Bronchial epithelial cell (primary cell): ENCODE measurements around the gene WASF3. TPM values are rescaled to one million over a fixed set of nuclear protein-coding genes. Genes with fewer than 3 reads are reported as not detected.

Experiments
- DNase-seq: peaks from one replicate; pipeline ENCODE4 v3.0.0-alpha.2; 2010; ENCODE audit warnings: low read depth
- FAIRE-seq: peaks from 2 replicates; lab custom pipeline; 2011; peaks lifted over from hg19 to GRCh38; lab: Jason Lieb, UNC
- H3K27me3 ChIP-seq: 2 replicates; pipeline ENCODE4 v1.5.1; 2011; ENCODE audit warnings: low read length; ENCODE audit not compliant: control insufficient read depth, insufficient read depth
- H3K36me3 ChIP-seq: 2 replicates; pipeline ENCODE4 v1.5.1; 2011; ENCODE audit warnings: low read length; ENCODE audit not compliant: control insufficient read depth, insufficient read depth
- H3K4me3 ChIP-seq: 2 replicates; pipeline ENCODE4 v1.5.1; 2011; ENCODE audit warnings: mild to moderate bottlenecking, low read depth, low read length, control low read depth
- total RNA-seq: library from RNA; depleted of rRNA; stranded (reverse); fragments of >200 nt; gene quantifications from 2 replicates; pipeline ENCODE4 v1.2.1, GENCODE V29; 2014
- TF ChIP-seq, protein P1 (sequence below): IDR thresholded peaks from 2 replicates; pipeline ENCODE4 v1.5.1; 2011; ENCODE audit warnings: mild to moderate bottlenecking, moderate library complexity, low read length, control low read depth, inconsistent platforms; ENCODE audit not compliant: insufficient read depth, severe bottlenecking

The WASF3 gene
- total RNA-seq, 1 donor from 2014 or later = 4.5 TPM

DNA sequence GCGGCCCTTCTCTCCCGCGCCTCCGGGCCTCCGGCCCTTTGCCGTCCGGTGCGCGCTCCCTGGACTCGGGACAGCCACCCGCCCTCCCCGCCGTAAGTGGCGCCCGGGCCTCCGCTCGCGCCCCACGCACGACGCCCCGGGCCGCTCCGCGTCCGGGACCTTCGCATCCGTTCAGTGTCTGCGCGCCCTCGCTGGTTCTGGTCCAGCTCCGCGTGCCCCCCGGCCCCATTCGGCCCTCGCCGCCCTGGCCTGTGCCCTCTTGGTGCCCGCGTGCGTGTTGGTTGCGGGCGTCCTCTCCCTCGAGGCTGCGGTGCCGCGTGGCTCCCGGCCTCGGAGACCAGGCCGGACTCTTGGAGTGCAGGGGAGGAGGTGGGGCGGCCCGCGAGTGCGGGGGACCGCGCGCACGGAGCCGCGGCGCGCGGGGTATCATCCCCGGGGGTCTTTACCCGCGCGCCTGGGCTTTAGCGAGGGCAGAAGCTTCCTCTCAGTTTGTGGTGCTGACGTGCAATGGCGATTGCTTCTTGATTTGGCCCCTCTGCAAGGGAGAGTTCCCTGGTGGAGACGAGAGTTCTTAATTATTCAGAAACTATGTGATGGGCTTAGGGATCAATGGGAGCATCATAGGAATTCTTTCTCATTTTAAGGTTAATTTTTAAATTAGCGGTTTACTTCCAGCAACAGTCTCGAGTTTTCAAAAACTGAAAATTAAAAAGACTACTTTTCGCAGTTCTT, 757 bp downstream of the WASF3 start:
- no peak for FAIRE-seq
- TF ChIP-seq, protein P1, sequence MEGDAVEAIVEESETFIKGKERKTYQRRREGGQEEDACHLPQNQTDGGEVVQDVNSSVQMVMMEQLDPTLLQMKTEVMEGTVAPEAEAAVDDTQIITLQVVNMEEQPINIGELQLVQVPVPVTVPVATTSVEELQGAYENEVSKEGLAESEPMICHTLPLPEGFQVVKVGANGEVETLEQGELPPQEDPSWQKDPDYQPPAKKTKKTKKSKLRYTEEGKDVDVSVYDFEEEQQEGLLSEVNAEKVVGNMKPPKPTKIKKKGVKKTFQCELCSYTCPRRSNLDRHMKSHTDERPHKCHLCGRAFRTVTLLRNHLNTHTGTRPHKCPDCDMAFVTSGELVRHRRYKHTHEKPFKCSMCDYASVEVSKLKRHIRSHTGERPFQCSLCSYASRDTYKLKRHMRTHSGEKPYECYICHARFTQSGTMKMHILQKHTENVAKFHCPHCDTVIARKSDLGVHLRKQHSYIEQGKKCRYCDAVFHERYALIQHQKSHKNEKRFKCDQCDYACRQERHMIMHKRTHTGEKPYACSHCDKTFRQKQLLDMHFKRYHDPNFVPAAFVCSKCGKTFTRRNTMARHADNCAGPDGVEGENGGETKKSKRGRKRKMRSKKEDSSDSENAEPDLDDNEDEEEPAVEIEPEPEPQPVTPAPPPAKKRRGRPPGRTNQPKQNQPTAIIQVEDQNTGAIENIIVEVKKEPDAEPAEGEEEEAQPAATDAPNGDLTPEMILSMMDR = no peak
- no peak for DNase-seq
- Histone ChIP-seq H3K36me3 (no peaks in the 10 kb centered on the region), H3K27me3 (no peaks in the 10 kb centered on the region), H3K4me3 (peak overlapping the region; percentile 70)

DNA sequence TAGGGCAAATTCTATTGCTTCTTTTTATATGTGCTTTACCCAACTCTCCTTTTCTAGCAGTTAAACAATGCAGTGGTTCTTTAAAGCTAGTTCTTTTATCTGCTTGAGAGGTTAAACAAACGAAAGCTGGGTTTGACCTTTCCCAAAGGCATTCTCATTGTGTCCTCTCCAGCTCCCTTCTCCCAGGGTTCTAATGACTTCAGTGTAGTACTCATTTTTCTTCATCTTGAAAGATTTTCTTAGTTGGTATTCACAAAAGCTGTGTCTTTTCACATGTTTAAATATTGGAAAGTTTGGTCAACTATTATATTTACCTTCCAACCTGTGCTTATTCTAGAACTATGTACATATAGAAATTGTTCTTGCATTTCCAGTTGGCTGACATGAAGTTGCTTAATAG, 1.5 kb downstream of the WASF3 start:
- Histone ChIP-seq H3K4me3 (no peak overlapping the region), H3K27me3 (no peaks in the 10 kb centered on the region), H3K36me3 (no peaks in the 10 kb centered on the region)
- TF ChIP-seq, protein P1 = no peak
- DNase-seq (no peak), FAIRE-seq (no peak)

DNA sequence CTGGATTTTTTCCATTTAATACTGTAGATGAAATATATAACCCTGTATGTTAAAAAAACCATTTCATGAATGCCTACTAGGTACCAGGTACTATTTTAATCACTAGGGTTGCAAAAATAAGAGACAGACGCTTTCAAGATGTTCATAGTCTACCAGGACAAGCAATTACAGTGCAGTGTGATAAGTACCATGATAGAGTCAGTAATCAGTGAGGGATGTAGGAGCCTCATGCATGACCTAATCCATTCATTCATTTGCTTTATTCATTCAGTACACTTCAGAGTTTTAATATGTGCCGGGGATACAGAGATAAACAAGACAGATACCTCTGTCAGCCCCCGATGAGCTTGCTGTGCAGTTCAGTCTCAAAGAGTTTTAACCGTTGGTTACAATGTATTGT, 3.0 kb downstream of the WASF3 start:
- no peak for DNase-seq
- no peaks in the 10 kb centered on the region for H3K36me3 ChIP-seq
- H3K4me3 ChIP-seq = no peak overlapping the region
- no peak for FAIRE-seq
- TF ChIP-seq, protein P1 = no peak
- H3K27me3 ChIP-seq = no peaks in the 10 kb centered on the region

DNA sequence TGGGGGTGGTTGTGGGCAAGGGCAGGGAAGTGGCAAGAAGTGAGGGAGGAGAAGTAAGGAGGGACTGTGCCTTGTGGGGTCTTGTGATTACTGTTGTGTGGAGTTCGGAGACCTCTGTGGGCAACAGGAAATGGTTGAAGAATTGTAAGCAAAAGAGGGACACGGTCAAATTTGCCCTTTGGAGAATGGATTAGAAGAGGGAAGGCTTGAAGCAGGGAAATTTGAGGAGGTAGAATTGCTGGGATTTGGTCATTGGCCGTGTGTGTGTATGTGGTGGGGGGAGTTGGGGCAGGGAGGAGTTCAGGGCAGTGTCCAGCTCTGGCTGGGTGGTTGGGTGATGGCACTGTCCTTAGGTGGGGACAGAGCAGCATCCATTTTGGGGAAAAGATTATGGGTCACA, 3.6 kb downstream of the WASF3 start:
- Histone ChIP-seq H3K27me3 (no peaks in the 10 kb centered on the region), H3K36me3 (no peaks in the 10 kb centered on the region), H3K4me3 (no peak overlapping the region)
- DNase-seq (no peak), FAIRE-seq (no peak)
- TF ChIP-seq, protein P1 = no peak

DNA sequence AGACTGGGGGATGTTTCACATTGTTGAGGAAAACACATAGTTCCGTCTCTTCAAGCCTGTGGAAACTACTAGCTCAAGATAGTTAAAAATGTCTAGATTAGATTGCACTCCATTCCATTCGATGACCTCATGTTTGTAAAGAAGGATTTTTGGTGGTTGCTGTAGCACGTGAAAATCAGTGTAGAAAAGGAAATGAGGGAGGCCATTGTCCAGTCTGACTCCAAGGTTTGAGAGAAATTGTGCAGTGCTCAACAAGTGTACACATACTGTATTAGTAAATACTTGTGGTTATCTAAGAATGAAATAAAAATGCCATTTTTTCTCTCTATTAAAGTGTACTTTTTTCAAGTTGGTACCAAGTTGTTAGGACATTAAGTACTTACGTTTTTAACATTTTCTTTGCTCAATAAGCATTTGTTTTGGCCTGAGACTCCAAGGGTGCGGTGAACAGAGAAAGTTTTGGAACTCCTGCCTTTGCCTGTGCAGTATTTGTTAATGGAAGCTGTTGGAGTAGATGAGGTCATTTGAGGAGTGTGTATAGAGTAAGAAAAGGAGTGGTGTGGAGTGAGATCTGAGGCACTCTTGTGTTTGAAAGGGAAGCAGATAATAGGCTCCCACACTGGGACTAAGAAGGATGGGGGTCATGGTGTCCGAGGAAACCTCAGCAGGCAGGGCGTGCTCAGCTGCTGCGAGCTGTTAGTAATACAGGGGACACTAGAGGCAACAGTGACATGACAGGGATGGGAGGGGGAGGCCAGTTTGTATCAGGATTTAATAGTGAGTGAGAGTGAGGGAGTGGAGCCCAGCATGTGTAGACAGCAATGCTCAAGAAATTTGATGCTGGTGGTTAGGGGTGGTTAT, 4.4 kb downstream of the WASF3 start:
- TF ChIP-seq, protein P1 = no peak
- no peak for FAIRE-seq

More for the DNA sequence above, 4.4 kb downstream of the WASF3 start:
- no peak overlapping the region for H3K4me3 ChIP-seq
- no peaks in the 10 kb centered on the region for H3K27me3 ChIP-seq
- H3K36me3 ChIP-seq = no peaks in the 10 kb centered on the region
- peak; percentile 13 for DNase-seq
